HG03066 (cell line): ENCODE results near the gene DDAH2.

Source experiments
- ATAC-seq: cut with Tn5 transposase; IDR thresholded peaks from one replicate; pipeline ENCODE4 v1.9.1; 2021; ENCODE audit warnings: low read depth; ENCODE audit not compliant: unreplicated experiment

Gene DDAH2

GRCh38 chr6:31761343-31761742 is 32.2 kb upstream of the DDAH2 start:
- no peak for ATAC-seq

DNA sequence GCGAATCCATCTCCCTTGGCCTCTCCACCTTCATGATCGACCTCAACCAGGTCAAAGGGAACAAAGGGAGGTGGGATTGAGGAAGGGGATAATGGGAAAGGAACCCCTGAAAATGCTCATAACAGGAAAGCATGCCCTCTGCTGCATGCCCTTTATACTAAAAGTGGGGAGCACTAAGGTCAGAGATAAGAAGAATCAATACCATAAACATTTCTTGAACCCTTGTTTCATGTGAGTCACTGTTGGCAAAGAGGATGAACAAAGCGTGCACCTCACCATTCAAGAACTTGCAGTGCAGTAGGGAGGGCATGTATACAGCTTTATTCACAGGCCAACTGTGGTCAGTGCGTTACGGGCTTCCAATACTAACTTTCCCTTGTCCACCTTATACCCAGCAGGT is 31.7 kb upstream of the DDAH2 start:
- ATAC-seq = no peak

DNA sequence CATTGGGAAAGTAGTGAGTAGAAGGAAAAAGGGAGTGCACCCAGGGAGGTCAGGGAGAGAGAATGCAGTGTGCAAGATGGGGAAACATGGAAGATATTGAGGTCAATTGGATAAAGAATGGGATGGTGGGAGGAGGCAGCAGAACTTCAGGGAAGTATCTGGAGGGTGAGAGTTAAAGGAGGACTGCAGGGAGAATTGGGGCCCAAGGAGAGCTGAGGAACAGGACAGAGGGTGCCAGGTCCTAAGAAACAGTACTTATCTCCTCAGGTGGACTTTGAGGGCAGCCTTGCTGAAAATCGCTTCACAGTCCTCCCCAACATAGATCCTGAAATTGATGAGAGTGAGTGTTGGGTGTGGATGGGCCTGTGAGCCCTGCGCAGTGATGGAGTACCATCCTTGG is 29.2 kb upstream of the DDAH2 start:
- ATAC-seq = no peak

- ATAC-seq = no peak
These were observed 23.7 kb upstream of the DDAH2 start for GRCh38 chr6:31752739-31753319.

DNA sequence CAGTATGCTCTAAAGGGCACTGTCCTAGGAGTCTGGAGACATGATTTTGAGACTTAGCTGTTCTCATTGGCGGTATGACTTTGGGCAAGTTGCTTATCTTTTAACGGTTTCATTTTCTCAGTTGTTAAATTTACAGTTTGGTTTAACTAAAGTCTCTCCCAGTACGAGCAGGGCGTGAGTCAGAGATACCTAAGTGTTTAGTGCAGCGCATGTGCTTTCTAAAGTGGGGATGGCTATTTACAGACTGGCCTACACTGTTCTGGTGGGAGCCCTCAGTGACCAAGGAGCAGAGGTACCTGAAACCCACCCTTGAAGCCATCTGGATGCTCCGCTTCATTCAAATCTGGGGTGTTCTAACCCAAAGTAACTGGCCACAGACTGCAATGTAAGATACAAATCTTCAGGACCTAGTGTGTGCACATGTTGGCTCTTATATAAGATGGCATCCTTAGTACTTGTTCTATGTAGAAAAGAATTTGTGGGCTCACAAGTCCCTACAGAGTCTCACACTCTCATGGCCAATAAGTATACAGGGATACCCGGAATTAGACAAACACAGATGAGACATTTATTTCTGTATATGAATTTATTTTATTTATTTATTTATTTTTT is 21.4 kb upstream of the DDAH2 start:
- ATAC-seq = no peak

GRCh38 chr6:31749301-31750036 is 20.4 kb upstream of the DDAH2 start:
- no peak for ATAC-seq

DNA sequence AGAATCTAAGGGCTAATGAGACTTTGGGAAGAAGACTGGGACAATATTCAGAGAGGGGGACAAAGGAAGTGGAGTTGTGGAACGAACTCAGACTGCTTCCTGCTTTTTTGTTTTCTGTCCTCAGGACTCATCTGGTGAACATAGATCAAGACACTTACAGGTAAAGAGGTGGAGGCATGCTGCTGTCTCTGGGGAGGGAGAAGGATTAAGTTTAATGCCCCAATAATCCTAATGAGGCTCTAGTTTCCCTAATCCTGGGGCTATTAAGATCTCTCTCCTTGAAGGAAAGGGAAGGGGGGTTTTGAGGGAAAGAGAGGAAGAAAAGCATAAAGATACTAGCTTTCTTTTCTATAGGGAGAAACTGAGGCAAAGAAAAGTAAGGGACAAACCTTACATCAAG is 15.3 kb upstream of the DDAH2 start:
- no peak for ATAC-seq

DNA sequence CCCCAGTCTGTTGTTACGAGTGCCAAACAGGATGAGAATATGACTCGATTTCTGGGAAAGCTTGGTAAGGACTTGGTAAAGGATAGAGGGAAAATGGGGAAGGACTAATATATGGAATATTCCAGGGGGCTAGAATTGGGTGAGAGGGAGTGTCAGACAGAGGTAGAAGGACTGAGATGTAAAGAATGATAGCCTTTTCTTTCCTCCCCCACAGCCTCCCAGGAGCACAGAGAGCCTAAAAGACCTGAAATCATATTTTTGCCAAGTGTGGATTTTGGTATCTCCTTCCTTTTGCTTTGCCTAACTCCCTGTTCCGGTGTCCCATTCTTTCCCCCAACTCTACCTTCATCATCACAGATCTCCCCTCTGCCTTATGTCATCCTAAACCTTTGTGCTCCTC is 13.8 kb upstream of the DDAH2 start:
- ATAC-seq = no peak

DNA sequence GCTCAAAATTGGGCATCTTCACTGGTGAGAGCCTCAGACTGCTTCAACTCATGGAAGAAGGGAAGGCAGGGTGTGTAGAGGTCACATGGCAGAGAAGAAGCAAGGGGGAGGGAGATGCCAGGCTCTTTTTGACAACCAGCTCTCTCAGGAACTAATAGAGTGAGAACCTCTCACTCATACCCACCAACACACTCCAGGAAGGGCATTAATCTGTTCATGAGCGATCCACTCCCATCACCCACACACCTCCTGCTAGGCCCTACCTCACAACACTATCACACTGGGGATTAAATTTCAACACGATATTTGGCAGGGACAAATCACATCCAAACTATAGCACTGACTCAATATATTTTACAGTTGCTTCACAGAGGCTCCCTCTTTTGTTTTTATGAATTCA is 12.7 kb upstream of the DDAH2 start:
- ATAC-seq = no peak

DNA sequence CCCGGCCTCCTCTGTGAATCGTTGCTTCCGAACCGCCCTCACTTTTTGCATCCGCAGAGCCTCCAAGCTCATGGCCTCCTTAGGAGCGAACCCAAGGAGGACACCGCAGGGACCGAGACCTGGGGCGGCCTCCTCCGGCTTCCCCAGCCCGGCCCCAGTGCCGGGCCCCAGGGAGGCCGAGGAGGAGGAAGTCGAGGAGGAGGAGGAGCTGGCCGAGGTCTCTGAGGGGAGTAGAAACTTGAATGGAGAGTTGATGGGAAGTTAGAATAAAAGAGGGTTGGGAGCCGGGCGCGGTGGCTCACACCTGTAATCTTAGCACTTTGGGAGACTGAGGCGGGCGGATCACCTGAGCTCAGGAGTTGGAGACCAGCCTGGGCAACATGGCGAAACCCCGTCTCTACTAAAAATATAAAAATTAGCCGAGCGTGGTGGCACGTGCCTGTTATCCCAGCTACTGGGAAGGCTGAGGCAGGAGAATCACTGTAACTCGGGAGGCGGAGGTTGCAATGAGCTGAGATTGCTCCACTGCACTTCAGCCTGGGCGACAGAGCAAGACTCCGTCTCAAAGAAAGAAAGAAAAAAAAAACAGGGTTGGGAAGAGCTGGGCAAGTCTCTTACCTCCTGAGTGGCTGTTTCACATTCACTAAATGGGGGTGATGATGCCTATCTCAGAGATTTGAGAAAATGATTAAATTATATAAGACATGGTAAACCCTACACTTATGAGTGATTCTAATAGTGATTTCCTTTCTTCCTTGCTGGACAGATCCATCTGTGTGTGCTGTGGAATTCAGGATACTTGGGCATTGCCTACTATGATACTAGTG is 11.5 kb upstream of the DDAH2 start:
- no peak for ATAC-seq

DNA sequence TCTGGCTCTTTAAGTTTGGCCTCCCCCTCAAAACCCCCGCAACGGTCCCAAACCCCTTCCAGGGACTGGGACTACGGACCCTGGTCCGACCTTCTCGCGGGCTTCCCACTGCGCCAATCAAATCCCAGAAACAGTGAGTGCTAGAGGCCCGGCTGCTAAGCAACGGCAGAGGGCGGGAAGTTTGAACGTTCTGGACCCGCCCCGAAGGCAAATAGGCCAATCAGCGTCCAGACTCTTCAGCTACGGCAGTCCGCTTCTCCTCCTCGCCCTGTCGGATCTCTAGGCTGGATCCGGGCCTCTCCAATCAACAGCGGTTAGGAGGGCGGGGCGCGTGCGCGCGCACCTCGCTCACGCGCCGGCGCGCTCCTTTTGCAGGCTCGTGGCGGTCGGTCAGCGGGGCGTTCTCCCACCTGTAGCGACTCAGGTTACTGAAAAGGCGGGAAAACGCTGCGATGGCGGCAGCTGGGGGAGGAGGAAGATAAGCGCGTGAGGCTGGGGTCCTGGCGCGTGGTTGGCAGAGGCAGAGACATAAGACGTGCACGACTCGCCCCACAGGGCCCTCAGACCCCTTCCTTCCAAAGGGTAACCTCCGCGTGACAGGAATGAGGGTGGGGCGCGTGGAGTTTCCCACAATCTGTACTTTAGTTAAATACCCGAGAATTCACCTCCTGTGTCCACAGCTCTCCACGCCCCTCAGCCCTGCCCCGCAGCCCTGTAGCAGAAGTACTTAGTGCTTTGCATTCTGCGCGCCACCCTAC is 10.7 kb upstream of the DDAH2 start, which contains the start of gene MSH5:
Gene MSH5 (plus strand): TSS at position 367 of the 758 bp plus-strand sequence. CDS start 462 bp downstream, outside the sequence.
- peak; percentile 70 for ATAC-seq

DNA sequence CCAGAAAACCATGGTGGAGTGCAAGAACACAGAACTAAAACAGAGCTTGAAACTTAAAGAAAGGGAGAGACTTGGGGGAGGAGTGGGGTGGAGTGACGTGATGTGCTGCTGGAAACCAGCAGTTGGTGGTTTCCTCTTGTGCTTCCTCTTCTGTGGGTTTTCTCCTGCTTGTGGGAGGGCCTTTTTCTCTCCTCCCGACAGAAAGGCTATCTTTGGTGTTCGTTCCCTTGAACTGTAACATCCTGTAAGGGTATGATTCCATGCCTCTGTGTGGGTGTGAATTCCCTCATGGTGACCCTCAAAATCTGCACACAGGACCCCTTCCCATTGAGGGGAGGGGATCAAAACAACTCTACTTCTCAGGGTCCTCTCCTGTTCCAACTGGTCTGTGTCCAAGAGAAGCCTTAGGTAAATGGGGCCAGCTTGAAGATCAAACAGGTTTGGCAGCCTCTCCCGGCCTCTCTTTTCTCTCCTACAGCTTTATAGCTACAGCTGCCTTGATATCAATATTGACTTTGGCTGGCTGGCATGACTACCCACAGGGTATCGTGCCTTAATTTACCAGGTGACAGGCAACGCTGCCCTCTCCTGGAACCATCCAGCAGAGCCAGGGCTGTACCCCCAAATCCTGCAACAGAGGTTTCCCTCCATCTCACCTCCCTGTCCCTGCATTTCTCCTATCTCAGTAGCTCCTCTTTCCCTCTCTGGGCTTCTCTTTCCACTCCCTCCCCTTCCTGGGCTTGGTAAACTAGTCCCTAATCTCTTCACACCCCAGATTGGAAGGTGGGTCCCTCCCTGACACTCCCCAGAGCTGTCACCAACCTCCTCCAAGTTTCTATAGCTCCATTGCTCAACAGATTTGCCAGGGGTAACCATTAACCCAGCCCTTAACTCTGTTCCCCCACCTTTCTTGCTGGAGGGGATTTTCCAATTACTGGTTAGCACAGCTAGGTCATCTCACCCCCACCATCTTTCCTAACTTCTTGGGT is 9.2 kb upstream of the DDAH2 start:
- no peak for ATAC-seq

- no peak for ATAC-seq
These were observed 8.4 kb upstream of the DDAH2 start for GRCh38 chr6:31737315-31737990.

DNA sequence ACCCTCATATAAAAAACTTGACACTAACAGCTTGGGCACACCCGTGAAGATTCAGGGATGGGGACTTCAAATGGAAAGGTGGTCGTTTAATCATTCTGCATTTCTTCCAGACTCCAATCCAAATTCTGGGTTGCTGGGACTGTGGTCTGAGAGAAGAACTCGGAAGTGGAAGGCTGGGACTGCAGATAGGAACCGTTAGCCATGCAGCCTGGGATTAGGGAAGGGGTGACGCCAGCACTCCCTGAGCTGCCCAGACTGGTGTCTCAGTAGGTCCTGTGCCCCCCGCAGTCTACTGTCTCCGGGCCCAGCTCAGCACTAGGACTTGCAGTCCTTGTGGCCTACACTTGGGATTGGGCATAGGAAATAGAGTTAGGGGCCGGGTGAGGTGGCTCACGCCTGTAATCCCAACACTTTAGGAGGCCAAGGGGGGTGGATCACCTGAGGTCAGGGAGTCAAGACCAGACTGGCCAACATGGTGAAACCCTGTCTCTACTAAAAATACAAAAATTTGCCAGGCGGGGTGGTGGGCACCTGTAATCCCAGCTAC is 7.7 kb upstream of the DDAH2 start:
- no peak for ATAC-seq

DNA sequence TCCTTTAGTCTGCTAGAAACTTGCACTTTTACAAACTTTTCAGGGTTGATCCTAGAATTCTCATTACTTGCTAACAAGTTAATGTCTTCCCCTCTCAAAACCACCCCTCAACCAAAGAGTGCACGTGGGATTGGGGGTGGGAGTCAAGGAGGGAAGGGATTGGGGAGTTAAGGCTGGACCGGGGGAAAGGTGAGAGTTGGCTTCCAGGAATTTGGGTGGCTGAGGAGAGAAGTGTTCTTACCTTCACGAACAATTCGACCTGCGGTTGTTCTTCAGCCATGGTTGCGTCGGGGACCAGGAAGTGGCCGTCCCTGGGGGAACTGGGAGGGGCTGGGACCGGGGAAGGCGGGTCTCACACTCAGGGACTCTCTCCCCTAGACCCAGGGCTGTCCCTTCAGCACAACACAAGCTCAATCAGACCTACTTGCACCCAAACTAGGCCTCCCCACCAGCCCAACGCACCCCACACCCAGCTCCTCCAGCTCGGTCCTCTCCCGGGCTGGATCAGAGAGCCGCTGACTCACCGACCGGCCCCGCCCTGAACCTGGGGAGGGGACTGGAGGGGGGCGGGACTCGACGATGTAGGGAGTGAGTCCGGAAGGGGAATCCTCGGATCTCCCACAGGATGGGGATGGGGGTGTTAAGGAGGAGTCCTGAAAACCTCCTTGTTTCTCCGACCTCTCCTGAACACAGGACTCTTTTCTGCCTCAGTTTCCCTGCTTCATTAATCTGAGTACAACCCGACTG is 7.1 kb upstream of the DDAH2 start, which contains the start of gene CLIC1:
Gene CLIC1 (minus strand): TSS at position 510 of the 747 bp plus-strand sequence. CDS start 230 bp downstream, at position 280.
- no peak for ATAC-seq

DNA sequence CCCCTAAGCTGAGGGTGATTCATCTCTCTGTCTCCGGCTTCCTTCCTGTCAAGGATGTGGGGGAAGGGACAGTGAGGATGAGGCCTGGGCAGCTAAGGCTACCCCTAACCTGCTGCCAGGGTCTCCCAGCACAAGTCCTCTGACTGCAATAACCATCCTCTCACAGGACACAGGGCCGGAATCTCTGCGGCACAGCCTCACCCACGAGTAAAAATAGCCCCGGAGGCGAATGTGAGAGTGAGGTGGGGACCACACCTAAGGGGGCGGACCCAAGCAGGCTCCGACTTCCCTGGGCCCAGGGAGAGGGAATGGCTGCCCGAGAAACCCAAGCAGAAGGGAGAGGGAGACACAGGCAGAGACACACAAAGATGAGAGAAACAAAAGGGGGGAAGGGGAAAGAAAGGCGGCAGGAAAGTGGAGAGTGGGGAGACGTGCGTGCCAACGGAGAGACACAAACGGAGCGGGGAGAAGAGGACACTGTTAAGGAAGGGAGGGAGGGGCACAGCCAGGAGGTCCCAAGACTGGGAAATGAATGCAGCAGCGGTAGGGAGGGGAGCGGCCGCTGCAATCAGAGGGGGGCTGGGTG is 5.8 kb upstream of the DDAH2 start:
- no peak for ATAC-seq

- ATAC-seq = no peak
These were observed 5.2 kb upstream of the DDAH2 start for GRCh38 chr6:31734247-31734820.
